ENCODE measurements around the gene NSRP1.
A peak's percentile ranks its signal among the peaks of the same experiment; 100 is the strongest.
"Not testable (repeated sequence)": the region's sequence is repeated elsewhere in the genome, so short reads cannot be mapped to it uniquely, and the experiment has no call there.

Gene NSRP1

GRCh38 chr17:30188211-30188939 lies 71.8 kb downstream of the NSRP1 start:
- no peak for TF ChIP-seq ZNF274 (IDR thresholded peaks at IDR 0.05; ENCODE audit: low read depth, low read length)
- no peak overlapping the region for H3K4me3 ChIP-seq (ENCODE audit: low read length)

- no peak for TF ChIP-seq ZNF274 (IDR thresholded peaks at IDR 0.05; ENCODE audit: low read depth, low read length)
- no peak overlapping the region for H3K4me3 ChIP-seq (ENCODE audit: low read length)
Measured at GRCh38 chr17:30191072-30191471, 74.5 kb downstream of the NSRP1 start.

GRCh38 chr17:30196504-30196903 lies 79.9 kb downstream of the NSRP1 start:
- H3K4me3 ChIP-seq (ENCODE audit: low read length): no peak overlapping the region
- TF ChIP-seq ZNF274 (IDR thresholded peaks at IDR 0.05; ENCODE audit: low read depth, low read length): no peak

GRCh38 chr17:30197416-30197815 lies 80.8 kb downstream of the NSRP1 start:
- no peak for TF ChIP-seq ZNF274 (IDR thresholded peaks at IDR 0.05; ENCODE audit: low read depth, low read length)
- no peak overlapping the region for H3K4me3 ChIP-seq (ENCODE audit: low read length)

- no peak for TF ChIP-seq ZNF274 (IDR thresholded peaks at IDR 0.05; ENCODE audit: low read depth, low read length)
- no peak overlapping the region for H3K4me3 ChIP-seq (ENCODE audit: low read length)
Measured at GRCh38 chr17:30199600-30199999, 83.0 kb downstream of the NSRP1 start.

GRCh38 chr17:30200106-30200505 lies 83.5 kb downstream of the NSRP1 start:
- no peak overlapping the region for H3K4me3 ChIP-seq (ENCODE audit: low read length)

GRCh38 chr17:30200656-30201055 lies 84.0 kb downstream of the NSRP1 start:
- not testable (repeated sequence) for H3K4me3 ChIP-seq (ENCODE audit: low read length)

More at GRCh38 chr17:30200106-30200505, 83.5 kb downstream of the NSRP1 start:
- TF ChIP-seq ZNF274 (IDR thresholded peaks at IDR 0.05; ENCODE audit: low read depth, low read length): no peak

DNA sequence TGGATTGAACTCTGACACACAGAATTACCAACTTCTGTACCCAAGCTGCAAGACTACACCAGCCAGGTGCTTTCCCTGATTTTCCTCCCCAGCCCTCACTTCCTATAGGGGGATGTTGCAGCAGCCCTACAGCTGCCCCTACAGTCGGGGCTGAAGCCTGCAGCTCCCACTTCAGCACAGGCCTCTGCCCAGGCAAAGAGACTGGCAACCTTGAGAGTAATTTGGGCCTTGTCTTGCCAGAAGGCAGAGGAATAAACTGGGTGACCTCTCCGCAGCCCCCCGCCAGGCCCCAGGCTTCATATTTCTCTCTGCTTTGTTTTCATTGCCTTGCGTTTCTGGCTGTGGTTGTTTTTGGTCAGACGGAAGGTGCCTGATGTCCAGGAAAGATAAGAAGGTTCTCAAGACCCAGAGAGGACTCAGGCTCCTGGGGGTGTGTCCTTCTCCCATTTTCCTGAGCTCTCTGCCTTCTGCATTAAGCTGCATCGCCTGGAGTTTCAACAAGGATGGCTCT lies 86.9 kb downstream of the NSRP1 start:
- no peak for TF ChIP-seq ZNF274 (IDR thresholded peaks at IDR 0.05; ENCODE audit: low read depth, low read length)
- no peak overlapping the region for H3K4me3 ChIP-seq (ENCODE audit: low read length)

DNA sequence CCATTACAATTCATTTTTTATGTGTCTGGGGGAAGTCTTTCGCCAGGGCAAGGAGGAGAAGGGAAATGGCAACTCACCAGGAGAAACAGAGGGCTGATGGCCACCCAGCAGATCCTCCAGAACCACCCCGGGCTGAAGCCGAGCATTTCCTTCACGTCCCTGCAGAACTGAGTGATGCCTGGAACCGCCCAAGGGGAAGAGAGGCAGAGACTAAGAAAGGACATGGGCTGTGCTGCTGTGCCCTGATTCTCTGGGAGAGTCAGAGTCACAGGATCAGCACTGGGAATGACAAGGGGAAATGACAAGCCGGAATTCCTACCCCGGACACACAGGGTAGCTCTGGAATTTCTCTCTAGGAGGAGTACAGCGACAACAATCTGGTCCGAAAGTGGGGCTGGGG lies 91.0 kb downstream of the NSRP1 start:
- TF ChIP-seq ZNF274 (IDR thresholded peaks at IDR 0.05; ENCODE audit: low read depth, low read length): no peak

DNA sequence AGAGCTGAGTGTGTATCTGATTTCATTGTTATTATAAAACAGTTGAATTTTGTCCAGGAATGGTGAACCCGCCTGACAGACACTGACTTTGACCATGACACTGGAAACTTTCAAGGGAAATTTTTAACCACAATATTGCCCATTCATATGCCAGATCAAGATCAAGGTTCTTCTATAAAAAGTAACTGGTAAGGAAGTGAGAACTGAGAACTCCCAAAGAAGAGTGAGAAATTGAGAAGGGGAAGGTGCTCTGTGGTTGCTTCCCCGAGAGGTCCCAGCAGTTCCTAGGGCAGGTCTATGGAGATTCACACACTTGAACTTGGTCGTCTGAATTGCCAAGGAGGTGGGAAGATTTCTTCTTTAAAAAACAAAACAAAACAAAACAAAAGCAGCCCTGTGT lies 91.6 kb downstream of the NSRP1 start:
- no peak for TF ChIP-seq ZNF274 (IDR thresholded peaks at IDR 0.05; ENCODE audit: low read depth, low read length)

More for the DNA sequence above, 91.0 kb downstream of the NSRP1 start:
- peak overlapping the region; percentile 27; the same call in 1 of the 2 replicates for H3K4me3 ChIP-seq (ENCODE audit: low read length)

GRCh38 chr17:30209930-30210329 lies 93.3 kb downstream of the NSRP1 start:
- H3K4me3 ChIP-seq (ENCODE audit: low read length): no peak overlapping the region
- no peak for TF ChIP-seq ZNF274 (IDR thresholded peaks at IDR 0.05; ENCODE audit: low read depth, low read length)

More for the DNA sequence above, 91.6 kb downstream of the NSRP1 start:
- H3K4me3 ChIP-seq (ENCODE audit: low read length): peak overlapping the region; percentile 27; the same call in 1 of the 2 replicates

DNA sequence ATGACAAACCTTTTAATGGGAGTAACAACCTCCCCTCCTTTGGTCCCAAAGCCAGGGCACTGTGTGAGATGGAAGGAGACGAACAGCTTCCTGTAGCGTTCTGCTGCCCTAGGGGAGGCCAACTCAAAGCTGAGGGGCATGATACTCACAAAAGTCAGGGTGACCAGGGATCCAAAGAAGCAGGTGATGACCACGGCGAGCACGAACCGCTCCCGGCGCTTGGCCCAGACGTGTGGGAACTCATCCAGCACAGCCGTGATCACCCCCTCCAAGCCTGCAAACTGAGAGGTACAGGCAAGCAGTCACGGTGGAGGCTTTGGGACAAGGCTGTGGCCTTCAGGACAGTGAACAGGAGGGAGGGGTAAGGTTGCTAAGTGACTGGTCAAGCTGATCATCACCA lies 93.8 kb downstream of the NSRP1 start:
- TF ChIP-seq ZNF274 (IDR thresholded peaks at IDR 0.05; ENCODE audit: low read depth, low read length): no peak
- H3K4me3 ChIP-seq (ENCODE audit: low read length): no peak overlapping the region

DNA sequence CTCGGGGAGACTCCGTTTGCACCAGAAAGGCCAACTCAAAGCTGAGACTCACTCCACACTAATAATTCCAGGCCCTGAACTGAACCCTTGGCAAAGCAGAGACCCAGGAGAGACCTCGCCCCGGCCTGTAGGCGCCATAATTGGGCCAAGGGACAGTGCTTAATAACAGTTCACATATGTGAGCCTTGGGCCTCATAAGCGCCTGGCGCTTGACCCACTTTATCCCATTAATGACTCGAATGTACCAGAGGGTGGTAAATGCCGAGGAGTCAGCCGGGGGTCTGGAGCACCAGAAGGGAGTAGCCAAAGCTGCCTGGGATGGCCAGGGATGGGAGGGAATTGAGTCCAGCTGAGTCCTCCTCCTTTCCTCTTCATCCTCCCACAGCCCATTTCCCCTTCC lies 94.3 kb downstream of the NSRP1 start:
- TF ChIP-seq ZNF274 (IDR thresholded peaks at IDR 0.05; ENCODE audit: low read depth, low read length): no peak
- no peak overlapping the region for H3K4me3 ChIP-seq (ENCODE audit: low read length)

- TF ChIP-seq ZNF274 (IDR thresholded peaks at IDR 0.05; ENCODE audit: low read depth, low read length): no peak
Measured at GRCh38 chr17:30211371-30211770, 94.8 kb downstream of the NSRP1 start.

GRCh38 chr17:30212750-30213149 lies 96.1 kb downstream of the NSRP1 start:
- no peak for TF ChIP-seq ZNF274 (IDR thresholded peaks at IDR 0.05; ENCODE audit: low read depth, low read length)
- H3K4me3 ChIP-seq (ENCODE audit: low read length): no peak overlapping the region

More at GRCh38 chr17:30211371-30211770, 94.8 kb downstream of the NSRP1 start:
- H3K4me3 ChIP-seq (ENCODE audit: low read length): no peak overlapping the region
